ENCODE measurements around the gene MEPCE. TPM values are rescaled to one million over a fixed set of nuclear protein-coding genes. Genes with fewer than 3 reads are reported as not detected.

Gene MEPCE
- total and polyA plus RNA-seq, 9 of the 15 experiments (the other 6 are each of a cell fraction or from before 2014, with no cell fraction given): 10.9 to 76.3 (median 44.1) TPM

GRCh38 chr7:100483090-100483721 is 53.6 kb downstream of the MEPCE start (continued):
- TF ChIP-seq RREB1 (CRISPR knock-in tag; IDR thresholded peaks at IDR 0.05): no peak
- no peak for TF ChIP-seq TAL1 (IDR thresholded peaks at IDR 0.05)
- TF ChIP-seq MYNN (IDR thresholded peaks at IDR 0.05): no peak
- TF ChIP-seq MYNN (CRISPR knock-in tag; IDR thresholded peaks at IDR 0.05): no peak
- TF ChIP-seq USF1 (CRISPR knock-in tag; IDR thresholded peaks at IDR 0.05): no peak
- peak; percentile 83 for TF ChIP-seq ZNF263 (CRISPR knock-in tag; IDR thresholded peaks at IDR 0.05; ENCODE audit: borderline replicate concordance)
- TF ChIP-seq GABPA (tag; conservative IDR thresholded peaks at IDR 0.05; ENCODE audit: low read depth): peak; percentile 48
- TF ChIP-seq HDAC6 (IDR thresholded peaks at IDR 0.05; ENCODE audit: low read depth, low read length): no peak
- peak; percentile 54; the same call in 1 of the 2 replicates for TF ChIP-seq CREM (IDR thresholded peaks at IDR 0.05; ENCODE audit: low read depth)
- no peak for TF ChIP-seq MBD1 (CRISPR knock-in tag; IDR thresholded peaks at IDR 0.05)
- peak; percentile 31; the same call in 1 of the 2 replicates for TF ChIP-seq DPF2 (IDR thresholded peaks at IDR 0.05)
- no peak for TF ChIP-seq ETV6 (IDR thresholded peaks at IDR 0.05; ENCODE audit: borderline replicate concordance in 1 of 2, low read depth in 2 of 2, low read length in 1 of 2)
- no peak for TF ChIP-seq ETV6 (CRISPR knock-in tag; IDR thresholded peaks at IDR 0.05; ENCODE audit: borderline replicate concordance)
- 0 out of 2 replicates have a peak, but pooled peaks have one; percentile 4 for TF ChIP-seq USF2 (CRISPR knock-in tag; IDR thresholded peaks at IDR 0.05)
- no peak for TF ChIP-seq HCFC1 (IDR thresholded peaks at IDR 0.05; ENCODE audit: low read depth, low read length)
- TF ChIP-seq RBM22 (IDR thresholded peaks at IDR 0.05; ENCODE audit: low read depth, low read length, poor library complexity, severe bottlenecking): no peak
- TF ChIP-seq ZNF780A (CRISPR knock-in tag; IDR thresholded peaks at IDR 0.05): no peak
- TF ChIP-seq CXXC5 (CRISPR knock-in tag; IDR thresholded peaks at IDR 0.05): peak; percentile 97
